Measurements from ENCODE around the gene SLC6A2.

DNA sequence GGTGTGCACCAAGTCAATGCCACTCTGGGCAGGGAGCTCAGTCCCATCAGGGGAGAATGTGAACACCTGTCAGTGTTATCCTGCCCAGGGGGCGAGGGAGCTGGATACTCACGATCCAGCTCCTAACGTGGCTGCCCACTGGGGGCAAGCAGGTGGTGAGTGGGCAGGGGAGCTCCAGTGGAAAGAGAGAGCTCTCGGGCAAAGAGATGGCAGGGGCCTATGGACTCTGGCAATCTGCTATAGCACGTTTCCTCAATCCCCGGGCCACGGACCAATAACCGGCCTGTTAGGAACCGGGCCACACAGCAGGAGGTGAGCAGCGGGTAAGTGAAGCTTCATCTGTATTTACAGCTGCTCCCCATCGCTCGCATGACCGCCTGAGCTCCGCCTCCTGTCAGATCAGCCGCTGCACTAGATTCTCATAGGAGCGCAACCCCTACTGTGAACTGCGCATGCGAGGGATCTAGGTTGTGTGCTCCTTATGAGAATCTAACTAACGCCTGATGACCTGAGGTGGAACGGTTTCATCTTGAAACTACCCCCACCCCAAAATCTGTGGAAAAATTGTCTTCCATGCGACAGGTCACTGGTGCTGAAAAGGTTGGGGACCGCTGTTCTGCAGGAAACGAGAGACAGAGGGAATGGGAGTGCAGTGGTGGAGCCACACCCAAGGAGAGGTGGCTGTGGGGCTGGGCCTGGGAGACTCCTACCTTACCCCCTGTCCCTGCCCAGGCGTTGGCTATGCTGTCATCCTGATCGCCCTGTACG lies 15.6 kb downstream of the SLC6A2 start:
- TF ChIP-seq EP300 (IDR thresholded peaks at IDR 0.05; ENCODE audit: low read length) (no peak), SP1 (CRISPR knock-in tag; IDR thresholded peaks at IDR 0.05) (no peak), SIN3A (IDR thresholded peaks at IDR 0.05; ENCODE audit: borderline replicate concordance in 2 of 2, control insufficient read depth in 1 of 2, low read depth in 2 of 2, low read length in 2 of 2) (no peak), CC2D1A (IDR thresholded peaks at IDR 0.05) (no peak), SIN3B (IDR thresholded peaks at IDR 0.05; ENCODE audit: low read depth) (no peak), GTF2F1 (IDR thresholded peaks at IDR 0.05; ENCODE audit: low read depth, low read length) (no peak), NFRKB (IDR thresholded peaks at IDR 0.05; ENCODE audit: low read depth) (no peak), ZNF583 (CRISPR knock-in tag; IDR thresholded peaks at IDR 0.05) (no peak), POLR2AphosphoS5 (IDR thresholded peaks at IDR 0.05; ENCODE audit: control insufficient read depth, insufficient read depth, low read depth, low read length) (no peak)

Measured in K562 (cell line).